Measurements from ENCODE around the gene KIAA0825.

The KIAA0825 gene

GRCh38 chr5:94442076-94442475, 176.3 kb downstream of the KIAA0825 start:
- Histone ChIP-seq H3K27ac (ENCODE audit: insufficient read depth in 1 of 2, low read depth in 1 of 2, low read length in 2 of 2, poor library complexity in 1 of 2, severe bottlenecking in 2 of 2) (no peak overlapping the region), H3K27me3 (replicated peaks in 2 of 5; ENCODE audit: control insufficient read depth in 4 of 5, insufficient read depth in 5 of 5, low read length in 4 of 5) (no peaks in the 10 kb centered on the region), H3K4me1 (ENCODE audit: control extremely low read depth in 1 of 4, control insufficient read depth in 4 of 4, insufficient read depth in 4 of 4, low read length in 3 of 4) (no peaks in the 10 kb centered on the region), H3K9me3 (ENCODE audit: control extremely low read depth in 1 of 5, control insufficient read depth in 4 of 5, insufficient read depth in 2 of 5, low read depth in 1 of 5, low read length in 4 of 5) (no peaks in the 10 kb centered on the region), H3K4me3 (ENCODE audit: control insufficient read depth in 1 of 7, extremely low read depth in 1 of 7, insufficient read depth in 4 of 7, low read depth in 2 of 7, low read length in 6 of 7) (no peak overlapping the region), H3K36me3 (ENCODE audit: control insufficient read depth in 4 of 4, insufficient read depth in 4 of 4, low read length in 3 of 4) (peaks cover 0 to 2% (median 0%) of the 10 kb centered on the region in 4 experiments)
- WGBS (ENCODE audit: insufficient coverage), result no CpG with 5 or more reads among the region's 1 CpG
- POLR2A ChIA-PET, result interaction anchor here (0.6 kb wide), 1 partner anchor 523 kb away, joined by 3 read pairs; no protein-coding TSS in a partner anchor
- DNase-seq, result no peak
- CTCF ChIA-PET, result no interaction called here

- DNase-seq, result no peak
- WGBS (ENCODE audit: insufficient coverage), result 93% methylated on average over 2 of the region's 3 CpGs
- POLR2A ChIA-PET, result no interaction called here
- H3K4me3 ChIP-seq (ENCODE audit: control insufficient read depth in 1 of 7, extremely low read depth in 1 of 7, insufficient read depth in 4 of 7, low read depth in 2 of 7, low read length in 6 of 7), result no peak overlapping the region
- no peaks in the 10 kb centered on the region for H3K9me3 ChIP-seq (ENCODE audit: control extremely low read depth in 1 of 5, control insufficient read depth in 4 of 5, insufficient read depth in 2 of 5, low read depth in 1 of 5, low read length in 4 of 5)
- no peaks in the 10 kb centered on the region for H3K4me1 ChIP-seq (ENCODE audit: control extremely low read depth in 1 of 4, control insufficient read depth in 4 of 4, insufficient read depth in 4 of 4, low read length in 3 of 4)
- peaks cover 0 to 2% (median 1%) of the 10 kb centered on the region in 4 experiments for H3K36me3 ChIP-seq (ENCODE audit: control insufficient read depth in 4 of 4, insufficient read depth in 4 of 4, low read length in 3 of 4)
- no peak overlapping the region for H3K27ac ChIP-seq (ENCODE audit: insufficient read depth in 1 of 2, low read depth in 1 of 2, low read length in 2 of 2, poor library complexity in 1 of 2, severe bottlenecking in 2 of 2)
- CTCF ChIA-PET, result no interaction called here
- no peaks in the 10 kb centered on the region for H3K27me3 ChIP-seq (replicated peaks in 2 of 5; ENCODE audit: control insufficient read depth in 4 of 5, insufficient read depth in 5 of 5, low read length in 4 of 5)
Observed at GRCh38 chr5:94440015-94440414, 178.4 kb downstream of the KIAA0825 start.

GRCh38 chr5:94433397-94434163, 184.8 kb downstream of the KIAA0825 start:
- CTCF ChIA-PET, result no interaction called here

GRCh38 chr5:94432499-94432898, 185.9 kb downstream of the KIAA0825 start:
- H3K27me3 ChIP-seq (replicated peaks in 2 of 5; ENCODE audit: control insufficient read depth in 4 of 5, insufficient read depth in 5 of 5, low read length in 4 of 5), result no peaks in the 10 kb centered on the region
- peak in 2 of 3 donors; percentile 1 to 2 for DNase-seq

More at GRCh38 chr5:94433397-94434163, 184.8 kb downstream of the KIAA0825 start:
- Histone ChIP-seq H3K36me3 (ENCODE audit: control insufficient read depth in 4 of 4, insufficient read depth in 4 of 4, low read length in 3 of 4) (peaks cover 0 to 2% (median 0%) of the 10 kb centered on the region in 4 experiments), H3K4me1 (ENCODE audit: control extremely low read depth in 1 of 4, control insufficient read depth in 4 of 4, insufficient read depth in 4 of 4, low read length in 3 of 4) (peaks cover 0 to 7% (median 0%) of the 10 kb centered on the region in 4 experiments), H3K4me3 (ENCODE audit: control insufficient read depth in 1 of 7, extremely low read depth in 1 of 7, insufficient read depth in 4 of 7, low read depth in 2 of 7, low read length in 6 of 7) (no peak overlapping the region), H3K27ac (ENCODE audit: insufficient read depth in 1 of 2, low read depth in 1 of 2, low read length in 2 of 2, poor library complexity in 1 of 2, severe bottlenecking in 2 of 2) (no peak overlapping the region), H3K27me3 (replicated peaks in 2 of 5; ENCODE audit: control insufficient read depth in 4 of 5, insufficient read depth in 5 of 5, low read length in 4 of 5) (no peaks in the 10 kb centered on the region), H3K9me3 (ENCODE audit: control extremely low read depth in 1 of 5, control insufficient read depth in 4 of 5, insufficient read depth in 2 of 5, low read depth in 1 of 5, low read length in 4 of 5) (peaks cover 0 to 8% (median 0%) of the 10 kb centered on the region in 5 experiments)
- peak in 2 of 3 donors; percentile 49 to 51 for DNase-seq
- POLR2A ChIA-PET, result no interaction called here
- WGBS (ENCODE audit: insufficient coverage), result 100% methylated on average over 1 of the region's 2 CpGs

DNA sequence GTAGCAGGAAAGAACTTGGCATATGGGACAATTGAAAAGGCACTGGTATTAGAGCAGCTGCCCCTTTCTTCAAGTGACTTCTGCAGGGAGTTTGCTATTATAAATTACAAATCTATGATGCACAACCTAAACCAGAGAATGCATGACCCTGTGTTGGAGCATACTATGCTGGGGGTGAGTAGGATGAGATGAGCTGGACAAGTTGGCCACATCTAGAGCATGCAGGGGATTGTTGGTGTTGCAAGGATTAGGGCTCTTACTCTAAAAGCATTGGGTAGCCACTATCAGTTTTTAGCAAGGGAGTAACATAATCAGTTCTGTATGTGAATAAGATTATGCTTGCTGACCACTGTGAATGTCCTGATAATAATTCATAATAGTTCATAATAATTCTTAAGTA, 186.7 kb downstream of the KIAA0825 start:
- no peak for DNase-seq
- ChIA-PET POLR2A (no interaction called here), CTCF (no interaction called here)
- no peak overlapping the region for H3K4me3 ChIP-seq (ENCODE audit: control insufficient read depth in 1 of 7, extremely low read depth in 1 of 7, insufficient read depth in 4 of 7, low read depth in 2 of 7, low read length in 6 of 7)
- H3K27ac ChIP-seq (ENCODE audit: insufficient read depth in 1 of 2, low read depth in 1 of 2, low read length in 2 of 2, poor library complexity in 1 of 2, severe bottlenecking in 2 of 2), result no peak overlapping the region
- H3K4me1 ChIP-seq (ENCODE audit: control extremely low read depth in 1 of 4, control insufficient read depth in 4 of 4, insufficient read depth in 4 of 4, low read length in 3 of 4), result peaks cover 0 to 7% (median 0%) of the 10 kb centered on the region in 4 experiments
- no peaks in the 10 kb centered on the region for H3K27me3 ChIP-seq (replicated peaks in 2 of 5; ENCODE audit: control insufficient read depth in 4 of 5, insufficient read depth in 5 of 5, low read length in 4 of 5)
- peaks cover 0 to 8% (median 1%) of the 10 kb centered on the region in 5 experiments for H3K9me3 ChIP-seq (ENCODE audit: control extremely low read depth in 1 of 5, control insufficient read depth in 4 of 5, insufficient read depth in 2 of 5, low read depth in 1 of 5, low read length in 4 of 5)
- peaks cover 0 to 2% (median 0%) of the 10 kb centered on the region in 4 experiments for H3K36me3 ChIP-seq (ENCODE audit: control insufficient read depth in 4 of 4, insufficient read depth in 4 of 4, low read length in 3 of 4)

More at GRCh38 chr5:94432499-94432898, 185.9 kb downstream of the KIAA0825 start:
- Histone ChIP-seq H3K9me3 (ENCODE audit: control extremely low read depth in 1 of 5, control insufficient read depth in 4 of 5, insufficient read depth in 2 of 5, low read depth in 1 of 5, low read length in 4 of 5) (peaks cover 0 to 8% (median 1%) of the 10 kb centered on the region in 5 experiments), H3K36me3 (ENCODE audit: control insufficient read depth in 4 of 4, insufficient read depth in 4 of 4, low read length in 3 of 4) (peaks cover 0 to 2% (median 0%) of the 10 kb centered on the region in 4 experiments), H3K4me3 (ENCODE audit: control insufficient read depth in 1 of 7, extremely low read depth in 1 of 7, insufficient read depth in 4 of 7, low read depth in 2 of 7, low read length in 6 of 7) (no peak overlapping the region), H3K4me1 (ENCODE audit: control extremely low read depth in 1 of 4, control insufficient read depth in 4 of 4, insufficient read depth in 4 of 4, low read length in 3 of 4) (peaks cover 0 to 7% (median 0%) of the 10 kb centered on the region in 4 experiments), H3K27ac (ENCODE audit: insufficient read depth in 1 of 2, low read depth in 1 of 2, low read length in 2 of 2, poor library complexity in 1 of 2, severe bottlenecking in 2 of 2) (no peak overlapping the region)
- POLR2A ChIA-PET, result no interaction called here
- CTCF ChIA-PET, result no interaction called here

DNA sequence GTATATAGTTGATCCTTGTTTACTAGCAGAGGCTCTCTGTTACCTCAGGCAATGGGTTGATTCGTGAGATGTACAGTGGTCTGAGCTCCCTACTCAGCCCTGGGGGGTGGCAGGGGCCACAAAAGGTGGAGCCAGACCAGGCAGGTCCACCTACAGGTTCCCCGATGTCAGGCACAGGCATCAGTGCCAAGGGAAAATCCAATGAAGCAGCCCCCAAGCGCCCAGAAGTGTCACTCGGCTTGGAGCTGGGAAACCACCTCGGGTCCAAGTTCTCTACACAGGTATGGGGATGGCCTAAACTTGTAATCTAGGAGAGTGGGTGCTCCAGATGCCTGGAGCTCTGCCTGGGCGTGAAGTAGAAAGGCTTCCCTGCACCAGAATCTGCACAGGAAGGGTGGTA, 188.8 kb downstream of the KIAA0825 start:
- H3K4me3 ChIP-seq (ENCODE audit: control insufficient read depth in 1 of 7, extremely low read depth in 1 of 7, insufficient read depth in 4 of 7, low read depth in 2 of 7, low read length in 6 of 7), result no peak overlapping the region
- H3K9me3 ChIP-seq (ENCODE audit: control extremely low read depth in 1 of 5, control insufficient read depth in 4 of 5, insufficient read depth in 2 of 5, low read depth in 1 of 5, low read length in 4 of 5), result peaks cover 0 to 7% (median 1%) of the 10 kb centered on the region in 5 experiments
- CTCF ChIA-PET, result no interaction called here
- POLR2A ChIA-PET, result no interaction called here
- H3K27me3 ChIP-seq (replicated peaks in 2 of 5; ENCODE audit: control insufficient read depth in 4 of 5, insufficient read depth in 5 of 5, low read length in 4 of 5), result no peaks in the 10 kb centered on the region
- DNase-seq, result no peak
- H3K36me3 ChIP-seq (ENCODE audit: control insufficient read depth in 4 of 4, insufficient read depth in 4 of 4, low read length in 3 of 4), result no peaks in the 10 kb centered on the region
- no peak overlapping the region for H3K27ac ChIP-seq (ENCODE audit: insufficient read depth in 1 of 2, low read depth in 1 of 2, low read length in 2 of 2, poor library complexity in 1 of 2, severe bottlenecking in 2 of 2)
- H3K4me1 ChIP-seq (ENCODE audit: control extremely low read depth in 1 of 4, control insufficient read depth in 4 of 4, insufficient read depth in 4 of 4, low read length in 3 of 4), result peaks cover 0 to 7% (median 0%) of the 10 kb centered on the region in 4 experiments
- 97% methylated on average over 6 of the region's 6 CpGs for WGBS (ENCODE audit: insufficient coverage)

DNA sequence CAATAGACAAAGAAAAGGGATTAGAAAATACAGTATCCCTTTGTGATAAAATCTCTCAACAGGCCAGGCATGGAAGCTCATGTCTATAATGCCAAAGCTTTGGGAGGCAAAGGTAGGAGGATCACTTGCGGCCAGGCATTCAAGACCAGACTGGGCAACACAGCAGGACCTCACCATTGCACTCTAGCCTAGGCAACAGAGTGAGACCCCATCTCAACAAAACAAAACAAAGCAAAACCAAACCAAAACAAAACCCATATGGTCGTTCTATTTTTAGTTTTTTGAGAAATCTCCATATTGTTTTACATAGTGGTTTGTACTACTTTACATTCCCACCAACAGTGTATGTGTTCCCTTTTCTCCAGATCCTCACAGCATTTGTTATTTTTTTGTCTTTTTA, 193.0 kb downstream of the KIAA0825 start:
- ChIA-PET POLR2A (no interaction called here), CTCF (no interaction called here)
- 100% methylated on average over 1 of the region's 2 CpGs for WGBS (ENCODE audit: insufficient coverage)
- peaks cover 0 to 12% (median 0%) of the 10 kb centered on the region in 4 experiments for H3K4me1 ChIP-seq (ENCODE audit: control extremely low read depth in 1 of 4, control insufficient read depth in 4 of 4, insufficient read depth in 4 of 4, low read length in 3 of 4)
- peaks cover 0 to 5% (median 1%) of the 10 kb centered on the region in 5 experiments for H3K9me3 ChIP-seq (ENCODE audit: control extremely low read depth in 1 of 5, control insufficient read depth in 4 of 5, insufficient read depth in 2 of 5, low read depth in 1 of 5, low read length in 4 of 5)
- no peaks in the 10 kb centered on the region for H3K27me3 ChIP-seq (replicated peaks in 2 of 5; ENCODE audit: control insufficient read depth in 4 of 5, insufficient read depth in 5 of 5, low read length in 4 of 5)
- no peak for DNase-seq
- H3K27ac ChIP-seq (ENCODE audit: insufficient read depth in 1 of 2, low read depth in 1 of 2, low read length in 2 of 2, poor library complexity in 1 of 2, severe bottlenecking in 2 of 2), result no peak overlapping the region
- H3K4me3 ChIP-seq (ENCODE audit: control insufficient read depth in 1 of 7, extremely low read depth in 1 of 7, insufficient read depth in 4 of 7, low read depth in 2 of 7, low read length in 6 of 7), result no peak overlapping the region
- no peaks in the 10 kb centered on the region for H3K36me3 ChIP-seq (ENCODE audit: control insufficient read depth in 4 of 4, insufficient read depth in 4 of 4, low read length in 3 of 4)
